MG63 (cell line): ENCODE results near the gene BNIPL. TPM values are rescaled to one million over a fixed set of nuclear protein-coding genes. Genes with fewer than 3 reads are reported as not detected.

Experiments
- DNase-seq: peaks from one replicate; pipeline ENCODE4 v3.0.0-alpha.2; 2020
- H3K27me3 ChIP-seq: fragments of 250-450 bp; sonication (Bioruptor Pico); 2 replicates; pipeline ENCODE4 v1.5.1; 2020; ENCODE audit warnings: mild to moderate bottlenecking, moderate library complexity
- H3K36me3 ChIP-seq: fragments of 250-450 bp; sonication (Bioruptor Pico); 2 replicates; pipeline ENCODE4 v1.5.1; 2020; ENCODE audit warnings: mild to moderate bottlenecking, moderate library complexity
- H3K4me3 ChIP-seq: fragments of 250-450 bp; sonication (Bioruptor Pico); 2 replicates; pipeline ENCODE4 v1.5.1; 2020; ENCODE audit warnings: mild to moderate bottlenecking, moderate library complexity
- H3K9me3 ChIP-seq: fragments of 250-450 bp; sonication (Bioruptor Pico); 2 replicates; pipeline ENCODE4 v1.5.1; 2020; ENCODE audit warnings: mild to moderate bottlenecking, moderate library complexity
- total RNA-seq: library from RNA; depleted of rRNA; stranded (reverse); fragments of >200 nt; shearing (Covaris generic); gene quantifications from 2 replicates; pipeline ENCODE4 v1.2.3, GENCODE V29; 2014; ENCODE audit warnings: low replicate concordance; rRNA removed

Gene BNIPL
- total RNA-seq = 0.20 and 5.5 TPM in 2 replicates

GRCh38 chr1:151036356-151036755 lies at the start of gene BNIPL:
Gene BNIPL, plus strand, starts transcription at chr1:151036586. Its CDS starts 140 bp downstream, at chr1:151036726.
- Histone ChIP-seq H3K9me3 (no peaks in the 10 kb centered on the region), H3K27me3 (no peaks in the 10 kb centered on the region), H3K36me3 (peaks cover 31% of the 10 kb centered on the region), H3K4me3 (no peak within 1 kb of the TSS)
- DNase-seq = no peak

DNA sequence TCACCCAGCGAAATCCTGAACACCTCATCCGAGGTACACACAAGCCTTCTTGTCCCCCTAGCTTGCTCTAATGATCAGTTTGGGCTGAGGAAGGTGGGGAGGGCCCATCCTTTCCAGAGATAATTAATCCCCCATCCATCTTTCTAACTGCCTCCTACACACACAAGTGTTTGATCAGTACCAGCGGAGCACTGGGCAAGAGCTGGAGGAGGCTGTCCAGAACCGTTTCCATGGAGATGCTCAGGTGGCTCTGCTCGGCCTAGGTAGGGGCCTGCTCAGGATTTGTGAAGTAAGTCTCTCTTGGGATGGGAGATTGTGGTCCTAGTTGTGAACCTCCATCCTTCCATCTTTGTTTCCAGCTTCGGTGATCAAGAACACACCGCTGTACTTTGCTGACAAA lies 48.5 kb upstream of the BNIPL start:
- Histone ChIP-seq H3K9me3 (no peaks in the 10 kb centered on the region), H3K27me3 (no peaks in the 10 kb centered on the region), H3K36me3 (no peaks in the 10 kb centered on the region), H3K4me3 (no peak overlapping the region)
- DNase-seq = no peak

- Histone ChIP-seq H3K9me3 (no peaks in the 10 kb centered on the region), H3K36me3 (no peaks in the 10 kb centered on the region), H3K4me3 (no peak overlapping the region), H3K27me3 (no peaks in the 10 kb centered on the region)
- no peak for DNase-seq
These were observed 43.8 kb upstream of the BNIPL start for GRCh38 chr1:150992626-150993025.

- no peak for DNase-seq
- Histone ChIP-seq H3K36me3 (no peaks in the 10 kb centered on the region), H3K9me3 (no peaks in the 10 kb centered on the region), H3K4me3 (no peak overlapping the region), H3K27me3 (no peaks in the 10 kb centered on the region)
These were observed 42.1 kb upstream of the BNIPL start for GRCh38 chr1:150994248-150994647.

DNA sequence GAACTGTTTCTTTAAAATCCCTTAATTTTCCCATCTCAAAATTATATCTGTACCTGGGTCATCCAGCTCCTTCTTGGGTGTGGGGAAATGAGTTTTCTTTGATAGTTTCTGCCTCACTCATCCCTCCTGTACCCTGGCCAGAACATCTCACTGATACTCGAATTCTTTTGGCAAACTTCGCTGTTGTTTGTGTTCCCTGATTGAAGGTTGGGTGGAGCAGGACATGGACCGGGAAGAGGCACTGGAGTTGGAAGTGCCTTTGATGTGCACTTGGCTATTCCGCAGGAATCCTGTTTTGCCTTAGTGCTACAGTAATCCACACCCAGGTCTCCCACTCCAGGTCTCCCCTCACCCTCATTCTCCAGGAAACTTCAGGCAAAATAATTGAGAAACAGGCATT lies 40.9 kb upstream of the BNIPL start:
- Histone ChIP-seq H3K36me3 (no peaks in the 10 kb centered on the region), H3K4me3 (no peak overlapping the region), H3K27me3 (no peaks in the 10 kb centered on the region), H3K9me3 (no peaks in the 10 kb centered on the region)
- DNase-seq = no peak

- H3K36me3 ChIP-seq = no peaks in the 10 kb centered on the region
- H3K27me3 ChIP-seq = no peaks in the 10 kb centered on the region
- no peaks in the 10 kb centered on the region for H3K9me3 ChIP-seq
- DNase-seq = peak; percentile 38
- no peak overlapping the region for H3K4me3 ChIP-seq
These were observed 40.5 kb upstream of the BNIPL start for GRCh38 chr1:150995896-150996295.

- H3K4me3 ChIP-seq = no peak overlapping the region
- no peak for DNase-seq
- H3K27me3 ChIP-seq = no peaks in the 10 kb centered on the region
- no peaks in the 10 kb centered on the region for H3K36me3 ChIP-seq
- no peaks in the 10 kb centered on the region for H3K9me3 ChIP-seq
These were observed 39.1 kb upstream of the BNIPL start for GRCh38 chr1:150997126-150997872.

DNA sequence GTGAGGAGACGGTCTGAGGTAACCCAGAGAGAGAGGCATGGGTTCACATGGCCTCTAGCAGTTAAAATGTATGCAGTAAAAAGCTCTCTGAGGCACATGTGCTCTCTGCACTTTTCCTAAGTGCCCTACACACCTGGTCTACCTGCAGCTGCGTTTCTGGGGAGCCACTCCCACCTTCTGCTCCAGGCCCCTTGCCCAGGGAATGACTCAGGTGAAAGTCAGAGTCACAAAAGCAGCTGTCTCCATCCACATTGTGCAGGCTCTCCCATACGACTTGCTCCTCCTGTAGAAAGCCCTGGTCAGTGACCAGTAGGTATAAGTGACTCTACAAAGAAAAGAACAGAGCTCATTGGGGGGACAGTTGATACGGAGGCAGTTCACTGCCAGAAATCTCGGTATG lies 38.4 kb upstream of the BNIPL start:
- H3K4me3 ChIP-seq = no peak overlapping the region
- no peaks in the 10 kb centered on the region for H3K36me3 ChIP-seq
- no peaks in the 10 kb centered on the region for H3K27me3 ChIP-seq
- no peaks in the 10 kb centered on the region for H3K9me3 ChIP-seq
- no peak for DNase-seq

DNA sequence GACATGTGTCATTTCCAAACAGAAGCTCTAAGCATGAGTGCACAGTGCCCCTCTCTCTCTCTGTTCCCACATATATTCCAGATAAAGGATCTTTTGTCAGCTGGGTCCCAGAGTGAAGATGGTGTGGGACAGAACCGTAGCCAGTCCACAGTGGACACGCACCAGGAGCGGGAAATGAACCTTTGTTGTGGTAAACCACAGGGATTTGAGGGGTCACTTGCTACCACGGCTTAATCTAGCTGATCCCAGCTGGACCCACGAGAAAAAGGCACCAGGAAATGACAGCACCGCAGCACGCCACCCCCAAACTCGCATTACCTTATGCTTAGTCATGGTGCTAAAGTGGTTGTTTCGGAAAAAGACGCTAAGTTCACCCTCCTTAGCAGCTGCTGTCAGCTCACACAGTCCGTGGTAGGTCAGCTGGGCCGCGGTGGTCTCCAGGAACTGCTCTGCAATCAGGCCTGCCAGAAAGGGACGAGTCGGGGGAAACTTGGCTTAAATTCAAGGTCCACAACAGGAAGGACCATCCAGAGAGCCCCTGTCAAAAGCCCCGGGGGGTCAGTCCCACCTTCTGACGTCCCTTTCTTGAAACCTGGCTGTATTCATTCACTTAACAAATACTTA lies 37.2 kb upstream of the BNIPL start:
- no peak for DNase-seq
- Histone ChIP-seq H3K9me3 (no peaks in the 10 kb centered on the region), H3K36me3 (no peaks in the 10 kb centered on the region), H3K4me3 (no peak overlapping the region), H3K27me3 (no peaks in the 10 kb centered on the region)

- DNase-seq = no peak
- no peaks in the 10 kb centered on the region for H3K27me3 ChIP-seq
- no peak overlapping the region for H3K4me3 ChIP-seq
- no peaks in the 10 kb centered on the region for H3K9me3 ChIP-seq
- H3K36me3 ChIP-seq = no peaks in the 10 kb centered on the region
These were observed 36.5 kb upstream of the BNIPL start for GRCh38 chr1:150999926-151000325.

GRCh38 chr1:151000408-151000807 lies 36.0 kb upstream of the BNIPL start:
- Histone ChIP-seq H3K36me3 (no peaks in the 10 kb centered on the region), H3K27me3 (no peaks in the 10 kb centered on the region), H3K9me3 (no peaks in the 10 kb centered on the region), H3K4me3 (no peak overlapping the region)
- no peak for DNase-seq

- Histone ChIP-seq H3K27me3 (no peaks in the 10 kb centered on the region), H3K4me3 (no peak overlapping the region), H3K9me3 (no peaks in the 10 kb centered on the region), H3K36me3 (no peaks in the 10 kb centered on the region)
- DNase-seq = no peak
These were observed 34.8 kb upstream of the BNIPL start for GRCh38 chr1:151001602-151002001.

- Histone ChIP-seq H3K27me3 (no peaks in the 10 kb centered on the region), H3K9me3 (no peaks in the 10 kb centered on the region), H3K36me3 (no peaks in the 10 kb centered on the region), H3K4me3 (no peak overlapping the region)
- no peak for DNase-seq
These were observed 34.3 kb upstream of the BNIPL start for GRCh38 chr1:151002051-151002450.

DNA sequence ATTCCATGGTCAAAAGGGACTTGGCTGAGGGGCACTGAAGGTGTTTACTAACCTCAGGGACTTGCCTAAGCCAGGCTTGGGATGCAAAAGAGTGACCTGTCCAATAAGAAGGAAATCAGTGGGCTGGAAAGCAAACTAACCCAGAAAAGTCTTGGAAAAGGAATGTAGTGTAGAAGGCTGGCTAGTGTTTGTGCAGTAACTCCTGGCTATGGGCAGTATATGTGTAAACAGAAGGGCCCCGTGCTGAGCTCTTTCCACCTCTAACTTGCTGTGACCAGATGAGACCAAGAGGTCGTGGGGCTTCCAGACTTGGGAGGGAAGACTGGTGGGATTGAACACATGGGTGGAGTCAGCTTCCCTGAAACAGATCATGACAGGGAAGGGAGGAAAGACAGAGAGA lies 33.8 kb upstream of the BNIPL start:
- Histone ChIP-seq H3K27me3 (no peaks in the 10 kb centered on the region), H3K36me3 (no peaks in the 10 kb centered on the region), H3K9me3 (no peaks in the 10 kb centered on the region), H3K4me3 (no peak overlapping the region)
- no peak for DNase-seq

DNA sequence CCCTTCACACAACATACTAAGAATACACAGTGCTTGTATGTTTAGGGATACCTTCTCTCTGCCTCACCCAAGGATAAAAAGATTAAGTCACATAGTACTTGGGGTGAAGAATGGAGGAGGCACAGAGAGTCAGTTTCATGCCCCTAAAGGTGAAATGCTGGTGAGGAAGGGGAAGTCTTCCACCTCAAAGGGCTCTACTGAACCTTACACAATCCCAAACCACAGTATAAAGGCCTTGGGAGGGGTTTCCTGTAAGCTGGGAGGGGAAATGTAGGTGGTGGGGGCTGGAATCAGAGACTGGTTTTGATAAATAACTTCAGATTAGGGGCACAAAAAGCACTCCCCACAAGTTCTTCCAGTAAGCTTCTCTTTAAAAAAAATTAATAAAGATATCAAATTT lies 33.2 kb upstream of the BNIPL start:
- Histone ChIP-seq H3K36me3 (no peaks in the 10 kb centered on the region), H3K4me3 (no peak overlapping the region), H3K9me3 (no peaks in the 10 kb centered on the region), H3K27me3 (no peaks in the 10 kb centered on the region)
- DNase-seq = no peak

DNA sequence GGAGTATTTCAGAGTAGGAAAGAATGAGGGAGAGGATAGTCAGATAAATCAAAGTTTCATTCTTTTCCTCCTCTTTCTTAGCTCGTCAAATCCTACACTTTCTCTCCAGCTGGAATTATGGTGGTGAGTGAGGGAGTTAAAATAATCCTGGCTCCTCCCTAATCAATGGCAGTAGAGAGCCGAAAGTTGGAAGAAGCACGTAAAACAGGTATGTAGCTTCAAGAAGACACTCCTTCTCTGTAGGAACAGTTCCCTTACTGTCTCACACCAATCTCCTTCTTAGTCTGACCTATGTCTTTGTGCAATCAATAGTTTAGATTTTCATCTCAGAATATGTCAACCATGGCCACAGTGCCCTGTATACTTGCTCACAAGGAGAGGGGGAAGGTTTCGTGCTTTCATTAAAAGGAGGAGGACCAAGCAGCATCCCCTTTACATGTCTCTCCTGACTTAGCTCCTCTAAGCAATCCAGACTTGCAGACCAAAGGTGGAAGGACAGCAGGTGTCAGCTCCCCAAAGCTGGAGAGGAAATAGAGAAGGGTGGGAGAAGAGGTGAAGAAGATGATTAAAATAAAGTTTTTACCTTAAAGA lies 30.6 kb upstream of the BNIPL start:
- H3K9me3 ChIP-seq = no peaks in the 10 kb centered on the region

DNA sequence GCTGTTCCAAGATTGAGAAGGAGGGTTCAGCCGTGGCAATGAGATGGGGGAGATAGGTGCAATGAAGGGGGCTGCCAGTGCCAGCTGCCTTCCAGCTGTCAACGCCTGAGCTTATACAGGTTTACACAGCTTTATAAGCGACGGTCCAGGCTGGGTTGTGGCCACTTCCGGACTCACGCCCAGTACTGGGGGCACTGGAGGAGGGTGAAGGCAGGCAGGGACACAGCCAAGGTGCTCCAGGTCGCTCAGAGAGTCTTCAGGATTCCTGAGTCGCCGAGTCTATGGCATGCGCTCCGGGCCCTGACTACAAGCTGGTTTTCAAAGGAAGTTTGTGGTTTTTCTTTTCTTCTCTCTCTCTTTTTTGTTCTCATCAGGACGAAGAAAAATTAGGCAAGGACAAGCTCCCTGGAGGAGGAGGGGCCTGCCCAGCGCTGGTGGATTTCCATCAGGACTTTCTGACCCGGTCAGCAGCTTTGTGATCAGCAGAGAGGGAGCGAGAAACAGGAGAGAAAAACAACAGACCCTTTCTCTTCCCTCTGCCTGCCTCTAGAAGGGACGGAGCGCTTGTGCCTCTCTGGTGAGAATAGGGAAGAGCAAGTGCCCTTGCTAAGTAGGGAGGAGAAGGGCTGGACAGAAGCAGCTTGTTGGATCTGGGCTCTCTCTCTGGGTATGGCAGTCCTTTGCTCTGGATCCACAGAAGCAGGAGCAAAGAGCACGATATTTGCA lies 29.9 kb upstream of the BNIPL start, which contains the start of gene MINDY1:
Gene MINDY1 (minus strand): TSS at position 576 of the 726 bp plus-strand sequence. CDS start 4,285 bp downstream, outside the sequence.
- peak; percentile 81 for DNase-seq
- Histone ChIP-seq H3K9me3 (no peaks in the 10 kb centered on the region), H3K36me3 (peaks cover 3% of the 10 kb centered on the region; the same call in 1 of the 2 replicates), H3K4me3 (peak within 1 kb of the TSS; percentile 85), H3K27me3 (no peaks in the 10 kb centered on the region)

More for the DNA sequence above, 30.6 kb upstream of the BNIPL start:
- peak overlapping the region; percentile 44 for H3K4me3 ChIP-seq
- no peaks in the 10 kb centered on the region for H3K27me3 ChIP-seq
- DNase-seq = no peak
- peaks cover 3% of the 10 kb centered on the region; the same call in 1 of the 2 replicates for H3K36me3 ChIP-seq
